ENCODE data around the gene ZNF354B. TPM values are rescaled to one million over a fixed set of nuclear protein-coding genes. Genes with fewer than 3 reads are reported as not detected.

Gene ZNF354B
- total RNA-seq, 1 donor from 2014 or later = 17.7 TPM

GRCh38 chr5:178826216-178826615 lies 33.5 kb upstream of the ZNF354B start:
- no peaks in the 10 kb centered on the region for H3K9me3 ChIP-seq
- intact Hi-C loops (cut with DNase I) = no loop called here
- no peaks in the 10 kb centered on the region for H3K27me3 ChIP-seq
- no peaks in the 10 kb centered on the region for H3K4me1 ChIP-seq
- no peak overlapping the region for H3K4me3 ChIP-seq
- H3K27ac ChIP-seq = no peak overlapping the region
- no peaks in the 10 kb centered on the region for H3K36me3 ChIP-seq
- TF ChIP-seq POLR2AphosphoS5 (IDR thresholded peaks at IDR 0.05; ENCODE audit: insufficient read depth in 1 of 2, low read depth in 1 of 2) (no peak), POLR2A (IDR thresholded peaks at IDR 0.05) (no peak), CTCF (IDR thresholded peaks at IDR 0.05) (no peak)
- no peak for DNase-seq (ENCODE audit: extremely low spot score in 2 of 2)

GRCh38 chr5:178827636-178828035 lies 32.1 kb upstream of the ZNF354B start:
- no peaks in the 10 kb centered on the region for H3K36me3 ChIP-seq
- H3K27me3 ChIP-seq = no peaks in the 10 kb centered on the region
- H3K4me1 ChIP-seq = no peaks in the 10 kb centered on the region
- no peak for DNase-seq (ENCODE audit: extremely low spot score in 2 of 2)
- H3K27ac ChIP-seq = no peak overlapping the region
- no peaks in the 10 kb centered on the region for H3K9me3 ChIP-seq
- TF ChIP-seq CTCF (IDR thresholded peaks at IDR 0.05) = no peak
- TF ChIP-seq POLR2A (IDR thresholded peaks at IDR 0.05) = no peak
- no peak for TF ChIP-seq POLR2AphosphoS5 (IDR thresholded peaks at IDR 0.05; ENCODE audit: insufficient read depth in 1 of 2, low read depth in 1 of 2)
- intact Hi-C loops (cut with DNase I) = no loop called here
- H3K4me3 ChIP-seq = no peak overlapping the region

GRCh38 chr5:178831049-178831448 lies 28.7 kb upstream of the ZNF354B start:
- Histone ChIP-seq H3K36me3 (no peaks in the 10 kb centered on the region), H3K9me3 (no peaks in the 10 kb centered on the region), H3K4me3 (no peak overlapping the region), H3K27me3 (no peaks in the 10 kb centered on the region), H3K4me1 (no peaks in the 10 kb centered on the region), H3K27ac (no peak overlapping the region)
- TF ChIP-seq CTCF (IDR thresholded peaks at IDR 0.05) (no peak), POLR2A (IDR thresholded peaks at IDR 0.05) (no peak), POLR2AphosphoS5 (IDR thresholded peaks at IDR 0.05; ENCODE audit: insufficient read depth in 1 of 2, low read depth in 1 of 2) (no peak)
- DNase-seq (ENCODE audit: extremely low spot score in 2 of 2) = no peak
- intact Hi-C loops (cut with DNase I) = no loop called here

DNA sequence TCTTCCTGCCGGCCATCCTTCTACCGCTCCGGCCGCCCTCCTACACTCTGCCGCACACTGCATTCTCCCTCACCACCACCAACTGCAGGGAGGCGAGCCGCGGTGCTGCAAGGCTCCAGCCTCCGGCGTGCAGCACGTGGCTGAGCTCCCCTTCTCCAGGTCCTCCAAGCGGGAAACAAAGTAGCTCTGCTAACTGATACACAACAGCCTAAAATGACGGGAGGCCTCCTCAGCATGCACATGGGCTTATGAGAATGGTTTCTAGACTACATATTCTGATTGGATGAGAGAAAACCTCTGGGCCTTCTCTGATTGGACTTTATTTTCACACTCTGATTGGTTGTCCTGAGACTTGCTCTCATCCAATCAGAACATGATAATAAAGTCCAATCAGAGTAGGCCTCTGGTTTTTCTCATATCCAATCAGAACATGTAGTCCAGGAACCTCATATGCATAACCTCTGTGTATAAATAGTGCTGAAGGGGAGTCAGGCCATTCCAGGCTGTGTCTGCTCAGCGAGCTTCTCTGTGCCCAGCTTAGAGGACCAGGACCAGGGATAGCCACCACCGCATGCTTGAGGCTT lies 27.0 kb upstream of the ZNF354B start:
- intact Hi-C loops (cut with DNase I) = no loop called here

More for the DNA sequence above, 27.0 kb upstream of the ZNF354B start:
- H3K36me3 ChIP-seq = no peaks in the 10 kb centered on the region
- no peak overlapping the region for H3K27ac ChIP-seq
- DNase-seq (ENCODE audit: extremely low spot score in 2 of 2) = no peak
- no peaks in the 10 kb centered on the region for H3K9me3 ChIP-seq
- H3K4me1 ChIP-seq = no peaks in the 10 kb centered on the region
- H3K27me3 ChIP-seq = no peaks in the 10 kb centered on the region
- TF ChIP-seq CTCF (IDR thresholded peaks at IDR 0.05) (no peak), POLR2AphosphoS5 (IDR thresholded peaks at IDR 0.05; ENCODE audit: insufficient read depth in 1 of 2, low read depth in 1 of 2) (no peak), POLR2A (IDR thresholded peaks at IDR 0.05) (no peak)
- H3K4me3 ChIP-seq = no peak overlapping the region
